HG02763 (cell line): ENCODE data around the gene PPM1G.

Experiments
- ATAC-seq: cut with Tn5 transposase; IDR thresholded peaks from one replicate; pipeline ENCODE4 v1.9.1; 2021; ENCODE audit warnings: mild to moderate bottlenecking, moderate library complexity; ENCODE audit not compliant: unreplicated experiment

Gene PPM1G

GRCh38 chr2:27336173-27336572 lies 73.2 kb downstream of the PPM1G start:
- ATAC-seq: no peak

DNA sequence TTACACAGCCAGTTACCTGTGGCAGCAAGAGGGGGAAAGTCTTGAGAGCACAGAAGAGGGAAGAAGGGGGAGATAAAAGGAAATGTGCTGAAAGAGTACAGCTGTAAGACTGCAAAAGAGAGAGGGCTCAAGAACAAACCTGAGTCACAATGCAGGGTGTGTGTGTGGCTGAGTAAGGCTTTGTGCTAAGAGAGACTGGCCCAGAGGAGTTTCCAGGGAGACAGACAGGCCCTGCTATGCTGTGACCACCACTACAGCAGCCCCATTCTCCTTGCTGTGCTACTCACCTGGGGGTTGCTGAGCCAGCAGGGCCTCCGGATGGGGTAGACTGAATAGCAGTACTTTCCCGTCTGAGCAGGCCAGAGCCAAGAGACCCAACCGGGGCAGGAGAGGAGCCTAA lies 74.1 kb downstream of the PPM1G start:
- ATAC-seq: no peak
